22Rv1 (cell line): ENCODE measurements around the gene FILIP1L.

ENCODE experiments used
- ZFX ChIP-seq: fragments of 450-650 bp; IDR thresholded peaks from 2 replicates; pipeline ENCODE4 v1.6.1; 2017; ENCODE audit warnings: antibody characterized with exemption, borderline replicate concordance
- TF ChIP-seq, protein P1 (sequence below): fragments of 450-650 bp; IDR thresholded peaks from 2 replicates; pipeline ENCODE4 v1.5.1; 2017; ENCODE audit warnings: mild to moderate bottlenecking

DNA sequence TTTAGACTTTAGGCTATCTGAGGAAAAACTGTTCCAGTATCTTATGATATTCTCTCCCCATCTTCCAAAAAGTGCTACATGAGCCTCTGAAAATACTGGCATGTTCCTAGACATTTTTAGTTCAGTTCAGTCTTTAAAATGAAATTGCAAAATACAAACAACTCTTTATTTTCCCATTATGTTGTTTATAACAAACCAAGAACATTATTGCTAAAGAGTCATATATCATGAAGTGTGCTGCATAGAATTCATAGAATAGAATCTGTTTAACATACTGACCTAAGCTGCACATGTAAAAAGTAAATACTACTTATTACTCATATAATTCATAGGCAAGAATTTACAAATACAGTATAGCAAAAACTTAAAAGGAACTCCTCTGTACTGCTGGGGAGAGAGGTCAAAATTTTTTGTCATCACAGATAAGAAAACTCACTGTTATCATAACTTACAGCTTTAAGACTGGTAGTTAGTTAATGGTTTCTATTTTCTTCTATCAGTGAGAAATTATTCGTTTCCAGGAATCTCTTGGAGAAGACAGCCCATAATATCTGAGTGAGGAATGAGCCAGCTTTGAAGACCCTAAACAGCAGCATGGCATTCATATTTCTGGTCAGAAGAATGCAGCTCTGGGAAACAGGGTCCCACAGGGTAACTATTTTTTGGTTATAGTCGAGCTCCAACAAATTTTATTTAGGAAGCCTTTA lies 32.2 kb downstream of the FILIP1L start:
- TF ChIP-seq, protein P1, sequence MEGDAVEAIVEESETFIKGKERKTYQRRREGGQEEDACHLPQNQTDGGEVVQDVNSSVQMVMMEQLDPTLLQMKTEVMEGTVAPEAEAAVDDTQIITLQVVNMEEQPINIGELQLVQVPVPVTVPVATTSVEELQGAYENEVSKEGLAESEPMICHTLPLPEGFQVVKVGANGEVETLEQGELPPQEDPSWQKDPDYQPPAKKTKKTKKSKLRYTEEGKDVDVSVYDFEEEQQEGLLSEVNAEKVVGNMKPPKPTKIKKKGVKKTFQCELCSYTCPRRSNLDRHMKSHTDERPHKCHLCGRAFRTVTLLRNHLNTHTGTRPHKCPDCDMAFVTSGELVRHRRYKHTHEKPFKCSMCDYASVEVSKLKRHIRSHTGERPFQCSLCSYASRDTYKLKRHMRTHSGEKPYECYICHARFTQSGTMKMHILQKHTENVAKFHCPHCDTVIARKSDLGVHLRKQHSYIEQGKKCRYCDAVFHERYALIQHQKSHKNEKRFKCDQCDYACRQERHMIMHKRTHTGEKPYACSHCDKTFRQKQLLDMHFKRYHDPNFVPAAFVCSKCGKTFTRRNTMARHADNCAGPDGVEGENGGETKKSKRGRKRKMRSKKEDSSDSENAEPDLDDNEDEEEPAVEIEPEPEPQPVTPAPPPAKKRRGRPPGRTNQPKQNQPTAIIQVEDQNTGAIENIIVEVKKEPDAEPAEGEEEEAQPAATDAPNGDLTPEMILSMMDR: no peak
- TF ChIP-seq ZFX: no peak
